GM21526 (cell line): ENCODE results near the gene ARL15.
"Not testable (repeated sequence)": the region's sequence is repeated elsewhere in the genome, so short reads cannot be mapped to it uniquely, and the experiment has no call there.

Experiments
- ATAC-seq: cut with Tn5 transposase; IDR thresholded peaks from one replicate; pipeline ENCODE4 v1.9.1; 2021; ENCODE audit warnings: moderate library complexity; ENCODE audit not compliant: unreplicated experiment, low FRiP score

The ARL15 gene

GRCh38 chr5:54310433-54311175 lies at the start of gene ARL15:
TSS of gene ARL15 (minus strand) at chr5:54310573.
- ATAC-seq: peak; percentile 95

DNA sequence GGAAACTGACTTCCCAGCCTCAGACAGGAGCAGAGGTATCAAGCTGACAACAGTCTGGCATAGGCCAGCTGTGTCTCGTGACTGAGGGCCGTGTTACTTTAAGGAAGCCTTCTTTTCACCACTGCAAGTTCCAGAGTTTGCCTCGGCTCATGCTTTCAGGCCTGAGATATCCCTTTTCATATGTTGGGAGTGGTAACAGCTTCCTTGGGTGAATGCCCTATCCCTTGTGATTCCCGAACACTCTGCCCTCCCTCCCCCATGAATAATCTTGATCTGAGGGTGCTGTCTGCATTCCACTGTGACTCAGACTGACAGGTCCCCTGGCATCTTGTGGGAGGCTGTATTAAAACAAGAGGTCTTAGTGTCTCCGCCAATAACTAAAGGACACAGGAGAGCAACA lies 49.7 kb upstream of the ARL15 start:
- ATAC-seq: no peak

DNA sequence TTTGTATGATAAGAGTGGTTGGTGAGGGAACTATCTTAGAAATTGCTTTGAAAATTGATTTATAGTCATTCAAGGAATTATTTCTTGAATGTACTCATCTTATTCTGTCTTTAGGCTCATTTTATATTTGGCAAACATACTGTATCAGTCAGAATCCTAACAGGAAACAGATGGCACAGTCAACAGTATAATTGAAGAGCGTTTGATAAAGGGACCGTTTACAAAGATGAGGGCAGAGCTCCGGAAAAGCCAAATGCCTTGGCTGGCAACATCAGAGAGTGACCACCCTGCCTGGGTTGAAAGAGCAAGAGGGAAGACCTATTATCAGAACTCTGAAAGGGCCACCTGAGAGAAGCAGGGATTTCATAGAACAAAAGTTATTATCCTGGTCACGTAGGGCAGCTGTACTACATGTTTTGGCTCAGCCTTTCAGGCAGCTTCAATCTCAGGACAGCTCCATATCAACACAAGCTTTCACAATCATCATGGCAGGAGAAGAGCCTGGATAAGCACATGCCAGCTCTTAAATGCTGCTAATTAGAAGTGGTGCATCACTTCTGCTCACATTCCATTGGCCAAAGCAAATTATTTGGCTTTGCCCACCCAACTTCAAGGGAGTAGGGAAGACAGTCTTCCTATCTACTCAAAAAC lies 47.2 kb upstream of the ARL15 start:
- no peak for ATAC-seq

- not testable (repeated sequence) for ATAC-seq
Observed at GRCh38 chr5:54353933-54354564, 43.7 kb upstream of the ARL15 start.

GRCh38 chr5:54352580-54352979 lies 42.2 kb upstream of the ARL15 start:
- not testable (repeated sequence) for ATAC-seq

- no peak for ATAC-seq
Observed at GRCh38 chr5:54347221-54347865, 37.0 kb upstream of the ARL15 start.

GRCh38 chr5:54344653-54345052 lies 34.3 kb upstream of the ARL15 start:
- no peak for ATAC-seq

DNA sequence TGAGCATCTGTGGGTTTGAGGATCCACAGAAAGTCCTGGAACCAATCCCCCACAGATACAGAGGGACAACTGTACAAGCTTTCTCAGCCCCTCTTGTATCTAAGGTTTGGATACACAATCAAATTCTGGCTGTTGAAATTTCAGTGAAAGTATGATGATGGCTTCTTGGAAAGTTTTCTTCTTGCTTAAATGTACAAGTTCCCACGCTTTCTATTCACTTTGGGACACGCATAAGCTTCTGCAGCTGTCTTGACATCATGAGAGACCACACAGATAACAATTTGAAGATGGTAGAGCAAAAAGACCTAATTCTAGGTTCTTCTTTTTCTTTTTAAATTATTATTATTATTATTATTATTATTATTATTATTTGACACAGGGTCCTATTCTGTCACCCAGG lies 31.6 kb upstream of the ARL15 start:
- ATAC-seq: no peak

DNA sequence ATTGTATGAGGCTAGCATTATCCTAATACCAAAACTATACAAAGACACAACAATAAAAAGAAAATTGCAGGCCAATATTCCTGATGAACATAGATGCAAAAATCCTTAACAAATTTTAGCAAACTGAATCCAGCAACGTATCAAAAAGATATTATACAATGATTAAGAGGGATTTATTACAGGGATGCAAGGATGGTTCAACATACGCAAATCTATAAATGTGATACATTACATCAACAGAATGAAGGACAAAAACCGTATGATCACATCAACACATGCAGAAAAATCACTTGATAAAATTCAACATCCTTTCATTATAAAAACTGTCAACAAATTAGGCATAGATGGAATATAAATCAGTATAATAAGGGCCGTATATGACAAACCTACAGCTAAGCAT lies 27.1 kb upstream of the ARL15 start:
- ATAC-seq: no peak

- ATAC-seq: no peak
Observed at GRCh38 chr5:54332720-54333119, 22.3 kb upstream of the ARL15 start.

GRCh38 chr5:54329731-54330709 lies 19.6 kb upstream of the ARL15 start:
- ATAC-seq: no peak

GRCh38 chr5:54326662-54327270 lies 16.4 kb upstream of the ARL15 start:
- no peak for ATAC-seq

- ATAC-seq: peak; percentile 49
Observed at GRCh38 chr5:54325610-54326311, 15.4 kb upstream of the ARL15 start.

- no peak for ATAC-seq
Observed at GRCh38 chr5:54325272-54325609, 14.9 kb upstream of the ARL15 start.

DNA sequence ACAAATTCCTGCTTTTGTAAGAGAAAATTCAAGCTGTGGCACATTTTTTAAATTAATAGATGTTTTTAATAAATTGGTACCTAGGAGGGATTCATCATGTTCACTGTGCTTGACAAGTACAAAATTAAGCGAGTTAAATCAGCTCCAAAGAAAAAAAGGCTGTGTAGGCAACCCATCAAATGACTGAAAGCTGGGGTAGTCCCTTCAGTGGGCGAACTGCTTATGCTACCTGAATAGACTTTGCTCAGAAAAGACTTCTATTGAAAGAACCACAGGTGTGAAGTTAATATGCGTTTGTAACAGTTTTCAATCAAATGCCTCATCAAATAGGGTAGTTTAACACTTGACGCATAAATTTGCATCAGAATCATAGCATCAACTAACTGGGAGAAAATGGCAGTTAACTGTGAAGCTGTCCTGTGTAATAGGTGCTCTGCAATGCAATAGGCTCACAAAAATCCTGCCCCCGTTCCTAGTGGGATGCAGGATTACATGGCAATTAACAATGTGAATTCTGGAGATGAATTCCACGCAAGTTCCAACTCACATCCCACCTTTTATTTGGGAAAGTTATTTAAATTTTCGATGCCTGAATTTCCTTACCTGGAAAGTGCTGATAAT lies 14.4 kb upstream of the ARL15 start:
- no peak for ATAC-seq

- no peak for ATAC-seq
Observed at GRCh38 chr5:54323495-54323894, 13.1 kb upstream of the ARL15 start.

- ATAC-seq: no peak
Observed at GRCh38 chr5:54320256-54320655, 9.9 kb upstream of the ARL15 start.

GRCh38 chr5:54317511-54318260 lies 7.3 kb upstream of the ARL15 start:
- ATAC-seq: no peak
